Measurements from ENCODE around the gene SLFN14. TPM values are rescaled to one million over a fixed set of nuclear protein-coding genes. Genes with fewer than 3 reads are reported as not detected.

SLFN14 gene
- not detected for total RNA-seq

DNA sequence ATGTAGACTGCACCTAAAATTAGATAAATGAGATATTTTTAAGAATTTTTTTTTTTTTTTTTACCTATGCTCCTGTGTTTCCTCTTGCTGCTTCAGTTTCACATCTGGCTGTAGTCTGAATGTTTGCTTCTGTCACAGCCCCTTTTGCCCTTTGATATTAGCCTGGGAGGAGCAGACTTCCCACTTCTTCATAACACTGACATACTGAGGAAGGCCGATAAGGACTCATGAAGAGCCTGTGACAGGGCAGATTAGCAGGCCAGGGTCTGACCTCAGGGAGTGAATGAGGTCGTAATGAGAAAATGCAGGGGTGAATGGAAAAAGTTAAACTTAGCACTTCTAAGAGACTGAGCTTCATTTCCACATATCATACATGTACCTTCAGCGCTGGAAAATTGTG is at the start of gene SLFN14:
TSS of gene SLFN14 (minus strand) at position 117 of the 400 bp plus-strand sequence. CDS start 2,757 bp downstream, outside the sequence.
- H3K4me3 ChIP-seq: no peak within 1 kb of the TSS
- H3K27ac ChIP-seq: no peak within 1 kb of the TSS
- no peaks in the 10 kb centered on the region for H3K4me1 ChIP-seq (ENCODE audit: control insufficient read depth in 1 of 2, low read depth in 2 of 2)
- no peak for DNase-seq (ENCODE audit: low spot score)
- H3K9me3 ChIP-seq: no peaks in the 10 kb centered on the region
- H3K27me3 ChIP-seq (replicated peaks; ENCODE audit: insufficient read depth): no peaks in the 10 kb centered on the region
- no peak for ATAC-seq (ENCODE audit: insufficient number of reproducible peaks, low FRiP score, low read depth)
- no peaks in the 10 kb centered on the region for H3K36me3 ChIP-seq
- TF ChIP-seq, protein P1, sequence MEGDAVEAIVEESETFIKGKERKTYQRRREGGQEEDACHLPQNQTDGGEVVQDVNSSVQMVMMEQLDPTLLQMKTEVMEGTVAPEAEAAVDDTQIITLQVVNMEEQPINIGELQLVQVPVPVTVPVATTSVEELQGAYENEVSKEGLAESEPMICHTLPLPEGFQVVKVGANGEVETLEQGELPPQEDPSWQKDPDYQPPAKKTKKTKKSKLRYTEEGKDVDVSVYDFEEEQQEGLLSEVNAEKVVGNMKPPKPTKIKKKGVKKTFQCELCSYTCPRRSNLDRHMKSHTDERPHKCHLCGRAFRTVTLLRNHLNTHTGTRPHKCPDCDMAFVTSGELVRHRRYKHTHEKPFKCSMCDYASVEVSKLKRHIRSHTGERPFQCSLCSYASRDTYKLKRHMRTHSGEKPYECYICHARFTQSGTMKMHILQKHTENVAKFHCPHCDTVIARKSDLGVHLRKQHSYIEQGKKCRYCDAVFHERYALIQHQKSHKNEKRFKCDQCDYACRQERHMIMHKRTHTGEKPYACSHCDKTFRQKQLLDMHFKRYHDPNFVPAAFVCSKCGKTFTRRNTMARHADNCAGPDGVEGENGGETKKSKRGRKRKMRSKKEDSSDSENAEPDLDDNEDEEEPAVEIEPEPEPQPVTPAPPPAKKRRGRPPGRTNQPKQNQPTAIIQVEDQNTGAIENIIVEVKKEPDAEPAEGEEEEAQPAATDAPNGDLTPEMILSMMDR (IDR thresholded peaks at IDR 0.05): no peak

DNA sequence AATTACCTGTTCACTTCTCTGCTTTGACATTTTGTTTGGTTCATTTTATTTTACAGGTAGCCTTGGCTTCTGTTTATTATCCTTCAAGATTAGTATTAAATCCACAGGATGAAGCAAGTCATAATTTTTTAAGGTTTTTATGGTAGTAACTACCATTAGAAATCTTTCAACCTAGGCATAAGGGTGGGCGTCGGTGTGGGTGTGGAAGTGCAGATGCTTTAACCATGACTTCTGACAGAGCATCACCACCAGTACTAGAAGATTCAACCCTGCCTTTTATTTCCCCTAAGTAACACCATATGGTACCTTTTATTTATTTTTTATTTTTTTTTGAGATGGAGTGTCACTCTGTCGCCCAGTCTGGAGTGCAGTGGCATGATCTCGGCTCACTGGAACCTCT is 49.2 kb upstream of the SLFN14 start:
- Histone ChIP-seq H3K27me3 (replicated peaks; ENCODE audit: insufficient read depth) (no peaks in the 10 kb centered on the region), H3K9me3 (no peaks in the 10 kb centered on the region), H3K4me3 (no peak overlapping the region), H3K27ac (no peak overlapping the region), H3K4me1 (ENCODE audit: control insufficient read depth in 1 of 2, low read depth in 2 of 2) (no peaks in the 10 kb centered on the region), H3K36me3 (peaks cover 28% of the 10 kb centered on the region)
- ATAC-seq (ENCODE audit: insufficient number of reproducible peaks, low FRiP score, low read depth) (no peak), DNase-seq (ENCODE audit: low spot score) (no peak)
- TF ChIP-seq, protein P1 (IDR thresholded peaks at IDR 0.05): no peak

DNA sequence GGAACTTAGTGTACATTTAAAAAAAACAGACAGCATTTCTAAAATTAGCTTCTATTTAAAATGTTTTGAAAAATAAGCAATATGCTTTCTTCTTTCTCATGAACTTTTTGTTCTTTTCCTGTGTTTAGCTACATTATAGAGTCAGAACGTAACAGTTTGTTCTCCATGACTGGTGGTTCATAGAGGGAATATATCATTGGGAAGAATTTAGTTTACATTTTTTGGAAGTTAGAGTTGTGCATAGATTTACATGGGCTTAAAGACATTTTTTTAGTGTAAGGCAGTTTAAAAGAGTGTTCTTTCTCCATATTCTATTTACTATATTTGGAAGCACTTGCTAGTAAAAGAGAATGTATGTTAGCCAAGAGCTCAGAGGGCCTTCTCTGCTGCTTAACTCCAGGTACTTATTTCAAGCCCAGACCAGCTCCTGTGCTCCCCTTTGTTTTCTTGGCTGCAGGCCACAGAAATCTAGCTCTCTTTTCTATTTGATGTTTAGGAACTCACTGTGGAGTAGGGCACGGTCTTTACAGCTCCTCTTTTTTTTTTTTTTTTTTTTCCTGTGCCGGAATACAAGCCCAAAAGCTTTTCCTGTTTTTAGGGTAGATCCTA is 46.7 kb upstream of the SLFN14 start:
- H3K27ac ChIP-seq: no peak overlapping the region
- no peak for ATAC-seq (ENCODE audit: insufficient number of reproducible peaks, low FRiP score, low read depth)
- H3K9me3 ChIP-seq: no peaks in the 10 kb centered on the region
- no peaks in the 10 kb centered on the region for H3K27me3 ChIP-seq (replicated peaks; ENCODE audit: insufficient read depth)
- H3K36me3 ChIP-seq: peaks cover 28% of the 10 kb centered on the region
- TF ChIP-seq, protein P1 (IDR thresholded peaks at IDR 0.05): no peak
- no peak overlapping the region for H3K4me3 ChIP-seq
- H3K4me1 ChIP-seq (ENCODE audit: control insufficient read depth in 1 of 2, low read depth in 2 of 2): no peaks in the 10 kb centered on the region
- no peak for DNase-seq (ENCODE audit: low spot score)

DNA sequence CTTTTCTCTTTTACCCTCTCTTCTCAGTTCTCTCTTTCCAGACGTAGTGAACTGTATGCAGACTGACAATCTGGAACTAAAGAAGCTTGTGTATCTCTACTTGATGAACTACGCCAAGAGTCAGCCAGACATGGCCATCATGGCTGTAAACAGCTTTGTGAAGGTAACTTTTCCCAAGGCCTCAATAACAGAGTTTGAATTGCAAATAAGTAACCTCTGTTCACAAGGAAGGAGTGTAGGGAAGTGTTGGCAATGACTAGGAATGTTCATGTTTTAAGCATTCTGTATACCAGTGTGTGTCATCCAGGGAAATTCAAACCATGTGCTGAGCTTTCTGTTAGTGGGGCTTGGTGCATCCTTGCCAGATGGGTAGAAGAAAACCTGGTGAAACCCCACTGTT is 45.1 kb upstream of the SLFN14 start:
- no peak for DNase-seq (ENCODE audit: low spot score)
- H3K27me3 ChIP-seq (replicated peaks; ENCODE audit: insufficient read depth): no peaks in the 10 kb centered on the region
- no peaks in the 10 kb centered on the region for H3K9me3 ChIP-seq
- H3K4me3 ChIP-seq: no peak overlapping the region
- H3K4me1 ChIP-seq (ENCODE audit: control insufficient read depth in 1 of 2, low read depth in 2 of 2): no peaks in the 10 kb centered on the region
- peaks cover 34% of the 10 kb centered on the region for H3K36me3 ChIP-seq
- no peak for ATAC-seq (ENCODE audit: insufficient number of reproducible peaks, low FRiP score, low read depth)
- H3K27ac ChIP-seq: no peak overlapping the region
- TF ChIP-seq, protein P1 (IDR thresholded peaks at IDR 0.05): no peak

DNA sequence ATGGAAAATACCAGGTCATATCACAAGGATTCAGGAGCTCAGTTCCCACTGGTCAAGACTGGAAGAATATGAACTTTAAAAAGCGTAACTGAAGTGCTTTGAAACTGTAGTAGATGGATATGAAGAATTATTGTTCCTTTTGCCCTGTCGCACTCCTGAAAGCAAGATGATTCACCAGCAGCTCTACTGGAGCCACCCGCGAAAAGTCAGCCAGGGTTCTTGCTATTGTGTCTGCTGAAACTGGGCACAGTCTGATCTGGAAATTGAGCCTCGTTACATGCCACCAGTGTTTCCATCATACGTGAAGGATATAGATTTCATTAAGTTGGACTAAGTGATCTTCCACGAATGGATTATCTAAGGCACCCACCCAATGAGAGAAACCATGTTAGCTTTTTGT is 43.1 kb upstream of the SLFN14 start:
- no peak overlapping the region for H3K4me3 ChIP-seq
- ATAC-seq (ENCODE audit: insufficient number of reproducible peaks, low FRiP score, low read depth) (no peak), DNase-seq (ENCODE audit: low spot score) (no peak)
- H3K4me1 ChIP-seq (ENCODE audit: control insufficient read depth in 1 of 2, low read depth in 2 of 2): no peaks in the 10 kb centered on the region
- no peak overlapping the region for H3K27ac ChIP-seq
- no peaks in the 10 kb centered on the region for H3K9me3 ChIP-seq
- H3K36me3 ChIP-seq: peaks cover 37% of the 10 kb centered on the region
- TF ChIP-seq, protein P1 (IDR thresholded peaks at IDR 0.05): no peak
- H3K27me3 ChIP-seq (replicated peaks; ENCODE audit: insufficient read depth): no peaks in the 10 kb centered on the region
